Right lobe of liver (tissue), 4 donors: Measurements from ENCODE around the gene FLVCR2.

ENCODE experiments used
- CTCF ChIP-seq, 4 donors: fragments of 200-600 bp in 3 of 4; fragments of 450-650 bp in 1 of 4; IDR thresholded peaks; one replicate each; pipeline versions ENCODE4 v1.5.1 to v1.8.0; 2016 to 2022; ENCODE audit warnings: antibody characterized with exemption in 4 of 4, mild to moderate bottlenecking in 2 of 4
- POLR2A ChIP-seq: fragments of 450-650 bp; IDR thresholded peaks from one replicate; pipeline ENCODE4 v1.6.1; 2017; ENCODE audit warnings: antibody characterized with exemption, mild to moderate bottlenecking
- donor health status: DM: no; HTN: no; CAD: no.
- donor health status: DM: no; HTN: no; CAD: no.
- donor health status: DM: no; HTN: yes; CAD: no.

- TF ChIP-seq CTCF (IDR thresholded peaks at IDR 0.05) (no peak), POLR2A (no peak)
Observed at GRCh38 chr14:75626863-75627262, 48.4 kb downstream of the FLVCR2 start.
